H9 (cell line): Measurements from ENCODE around the gene MRGPRG. TPM values are rescaled to one million over a fixed set of nuclear protein-coding genes. Genes with fewer than 3 reads are reported as not detected.
A peak's percentile ranks its signal among the peaks of the same experiment; 100 is the strongest.

ENCODE experiments used
- DNase-seq: peaks from one replicate; pipeline ENCODE4 v3.0.0-alpha.2; 2017
- H2AFZ ChIP-seq: one replicate; pipeline ENCODE4 v1.6.1; 2013; ENCODE audit warnings: mild to moderate bottlenecking, low read length, control low read depth, moderate library complexity
- H2AK5ac ChIP-seq: 2 replicates; pipeline ENCODE4 v1.6.1; 2013; ENCODE audit warnings: low read length, control low read depth, mixed read lengths; ENCODE audit not compliant: insufficient read length
- H2BK120ac ChIP-seq: one replicate; pipeline ENCODE4 v1.6.1; 2013; ENCODE audit warnings: low read depth, mild to moderate bottlenecking, low read length, control low read depth, inconsistent platforms; ENCODE audit not compliant: poor library complexity, severe bottlenecking
- H2BK12ac ChIP-seq: 2 replicates; pipeline ENCODE4 v1.6.1; 2013; ENCODE audit warnings: low read length, control low read depth, mixed read lengths, low read depth; ENCODE audit not compliant: insufficient read length
- H2BK15ac ChIP-seq: 2 replicates; pipeline ENCODE4 v1.6.1; 2013; ENCODE audit warnings: low read depth, low read length, control low read depth
- H2BK20ac ChIP-seq: one replicate; pipeline ENCODE4 v1.6.1; 2013; ENCODE audit warnings: low read depth, mild to moderate bottlenecking, low read length, control low read depth, inconsistent platforms; ENCODE audit not compliant: poor library complexity, severe bottlenecking
- H2BK5ac ChIP-seq: 2 replicates; pipeline ENCODE4 v1.6.1; 2013; ENCODE audit warnings: low read length, control low read depth, mixed read lengths; ENCODE audit not compliant: insufficient read length
- H3K14ac ChIP-seq: 2 replicates; pipeline ENCODE4 v1.6.1; 2013; ENCODE audit warnings: low read length, control low read depth; ENCODE audit not compliant: insufficient read depth
- H3K18ac ChIP-seq: 2 replicates; pipeline ENCODE4 v1.6.1; 2013; ENCODE audit warnings: low read depth, mild to moderate bottlenecking, mixed read lengths, low read length, control low read depth; ENCODE audit not compliant: insufficient read length
- H3K23ac ChIP-seq: 2 replicates; pipeline ENCODE4 v1.6.1; 2013; ENCODE audit warnings: low read length, control low read depth, mixed read lengths, low read depth; ENCODE audit not compliant: insufficient read length
- H3K23me2 ChIP-seq: 2 replicates; pipeline ENCODE4 v1.6.1; 2013; ENCODE audit warnings: low read depth, mild to moderate bottlenecking, mixed read lengths, low read length, control low read depth; ENCODE audit not compliant: insufficient read length, poor library complexity, severe bottlenecking
- H3K27ac ChIP-seq: 2 replicates; pipeline ENCODE4 v1.5.1; 2013; ENCODE audit warnings: low read length, control low read depth, mixed read lengths, low read depth; ENCODE audit not compliant: insufficient read length
- H3K27me3 ChIP-seq: 2 replicates; pipeline ENCODE4 v1.6.1; 2013; ENCODE audit warnings: low read length, control low read depth, inconsistent platforms; ENCODE audit not compliant: insufficient read depth
- H3K4ac ChIP-seq: 2 replicates; pipeline ENCODE4 v1.6.1; 2013; ENCODE audit warnings: low read depth, mild to moderate bottlenecking, control low read depth, inconsistent platforms, low read length, moderate library complexity
- H3K4me1 ChIP-seq: 2 replicates; pipeline ENCODE4 v1.6.1; 2013; ENCODE audit warnings: low read length, control low read depth, inconsistent platforms; ENCODE audit not compliant: insufficient read depth
- H3K4me2 ChIP-seq: 2 replicates; pipeline ENCODE4 v1.6.1; 2013; ENCODE audit warnings: low read length, control low read depth, mixed read lengths; ENCODE audit not compliant: insufficient read length, insufficient read depth
- H3K56ac ChIP-seq: 2 replicates; pipeline ENCODE4 v1.6.1; 2013; ENCODE audit warnings: low read depth, mild to moderate bottlenecking, mixed read lengths, low read length, control low read depth; ENCODE audit not compliant: insufficient read length
- H3K79me1 ChIP-seq: 2 replicates; pipeline ENCODE4 v1.6.1; 2013; ENCODE audit warnings: low read depth, mild to moderate bottlenecking, moderate library complexity, low read length, control low read depth, inconsistent platforms; ENCODE audit not compliant: insufficient read depth, poor library complexity, severe bottlenecking
- H3K79me2 ChIP-seq: 2 replicates; pipeline ENCODE4 v1.6.1; 2013; ENCODE audit warnings: low read length, control low read depth, inconsistent platforms; ENCODE audit not compliant: insufficient read depth
- H3K9ac ChIP-seq: 2 replicates; pipeline ENCODE4 v1.6.1; 2013; ENCODE audit warnings: low read length, control low read depth, mixed read lengths; ENCODE audit not compliant: insufficient read length; ENCODE audit errors: extremely low read depth
- H3K9me3 ChIP-seq: one replicate; pipeline ENCODE4 v1.6.1; 2013; ENCODE audit warnings: low read depth, low read length, inconsistent platforms; ENCODE audit not compliant: control insufficient read depth
- H3T11ph ChIP-seq: one replicate; pipeline ENCODE4 v1.6.1; 2013; ENCODE audit warnings: mild to moderate bottlenecking, low read length, control low read depth, inconsistent platforms
- H4K20me1 ChIP-seq: one replicate; pipeline ENCODE4 v1.6.1; 2013; ENCODE audit not compliant: control insufficient read depth, insufficient read length, insufficient read depth
- H4K5ac ChIP-seq: 2 replicates; pipeline ENCODE4 v1.6.1; 2013; ENCODE audit warnings: low read depth, mild to moderate bottlenecking, mixed read lengths, low read length, control low read depth; ENCODE audit not compliant: insufficient read length
- H4K8ac ChIP-seq: replicated peaks from 2 replicates; pipeline ENCODE4 v1.6.1; 2013; ENCODE audit warnings: low read length, control low read depth, mixed read lengths, low read depth; ENCODE audit not compliant: insufficient read length
- H4K91ac ChIP-seq: 2 replicates; pipeline ENCODE4 v1.6.1; 2013; ENCODE audit warnings: low read depth, mild to moderate bottlenecking, moderate library complexity, mixed read lengths, low read length, control low read depth; ENCODE audit not compliant: insufficient read length
- H3K27ac Mint-ChIP-seq, 3 experiments: 2 replicates in 2 of 3; 3 replicates in 1 of 3; pipeline ENCODE4 v1.8.0; 2020 to 2021; ENCODE audit warnings: mixed read lengths in 3 of 3, mild to moderate bottlenecking in 1 of 3, moderate library complexity in 1 of 3
- H3K27me3 Mint-ChIP-seq: 2 replicates; pipeline ENCODE4 v1.8.0; 2021; ENCODE audit warnings: low read depth, mild to moderate bottlenecking, moderate library complexity, mixed read lengths
- H3K36me3 Mint-ChIP-seq, 3 experiments: 2 replicates in 2 of 3; 3 replicates in 1 of 3; pipeline ENCODE4 v1.8.0; 2020 to 2021; ENCODE audit warnings: low read depth in 3 of 3, mixed read lengths in 3 of 3; ENCODE audit not compliant: insufficient read depth in 1 of 3
- H3K4me1 Mint-ChIP-seq, 2 experiments: 2 replicates each; pipeline ENCODE4 v1.8.0; 2020; ENCODE audit warnings: mixed read lengths in 2 of 2
- H3K4me3 Mint-ChIP-seq, 2 experiments: 2 replicates in 1 of 2; 3 replicates in 1 of 2; pipeline ENCODE4 v1.8.0; 2020 to 2021; ENCODE audit warnings: mild to moderate bottlenecking in 2 of 2, mixed read lengths in 2 of 2, moderate library complexity in 1 of 2
- H3K9me3 Mint-ChIP-seq, 2 experiments: 2 replicates in 1 of 2; 3 replicates in 1 of 2; pipeline ENCODE4 v1.8.0; 2020; ENCODE audit warnings: mild to moderate bottlenecking in 2 of 2, mixed read lengths in 2 of 2, moderate library complexity in 1 of 2
- WGBS: extraction: QIAGEN DNeasy Blood & Tissue Kit; methylation state at CpG from one replicate; pipeline ENCODE4 v1.1.7; 2013; ENCODE audit warnings: missing lambda C conversion rate, low lambda C conversion rate, mixed read lengths; ENCODE audit not compliant: insufficient read length; ENCODE audit errors: extremely low coverage; 5-methylcytosine and 5-hydroxymethylcytosine counted together
- total RNA-seq: library from RNA; stranded (reverse); gene quantifications from 2 replicates; pipeline ENCODE4 v1.2.1, GENCODE V29; 2021
- TF ChIP-seq, protein P1 (sequence below): fragments of 200-600 bp; sonication (generic); conservative IDR thresholded peaks from 3 replicates; pipeline ENCODE4 v1.8.0; 2021; ENCODE audit warnings: antibody characterized with exemption, mild to moderate bottlenecking

Gene MRGPRG
- total RNA-seq, 1 experiment from 2014 or later = not detected

DNA sequence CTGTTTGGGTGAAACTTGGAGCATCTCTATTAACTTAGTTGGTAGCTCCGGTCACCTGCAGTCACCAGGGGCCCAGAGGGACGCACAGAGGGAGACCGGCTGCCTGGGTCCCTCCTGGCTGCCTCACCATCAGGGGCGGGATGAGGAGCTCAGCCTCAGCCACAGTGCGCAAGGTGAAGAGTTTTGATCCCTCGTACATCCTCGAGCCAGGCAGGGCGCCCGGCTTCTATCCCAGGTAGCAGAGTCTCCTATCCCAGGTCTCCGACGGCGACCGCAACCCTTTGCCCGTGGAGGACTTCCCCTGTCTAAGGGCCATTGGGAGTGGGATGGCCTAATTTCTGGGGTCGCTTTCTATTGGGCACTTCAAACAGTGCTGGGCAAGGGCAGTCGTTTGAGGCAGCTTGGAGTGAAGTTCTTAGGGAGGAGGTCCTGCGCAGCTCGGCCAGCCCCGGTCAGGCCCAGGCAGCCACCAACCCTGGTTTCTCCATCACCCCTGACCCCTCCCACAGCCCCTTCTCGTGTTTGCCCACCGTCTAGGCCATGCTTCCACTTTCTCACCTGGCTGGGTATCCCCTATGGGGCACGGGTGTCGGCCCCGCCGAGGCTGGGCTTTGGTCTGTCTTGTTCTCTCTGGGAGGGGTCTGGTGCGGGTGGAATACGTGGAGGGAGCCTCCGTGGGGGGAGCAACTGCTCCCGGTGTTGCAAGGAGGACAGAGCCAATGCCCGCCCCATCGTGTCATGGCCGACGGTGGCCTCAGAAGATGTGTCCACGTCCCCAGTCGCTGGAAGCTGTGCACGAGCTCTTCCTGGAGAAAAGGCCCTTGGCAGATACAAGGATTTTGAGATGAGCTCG lies 3.6 kb upstream of the MRGPRG start:
- no peaks in the 10 kb centered on the region for H3K4me1 ChIP-seq
- no peak overlapping the region; a peak in 1 of 7 replicates for H3K27ac Mint-ChIP-seq
- H3K9me3 Mint-ChIP-seq = no peaks in the 10 kb centered on the region
- no peaks in the 10 kb centered on the region for H3K36me3 Mint-ChIP-seq
- H4K5ac ChIP-seq = no peak overlapping the region
- no peak overlapping the region for H4K8ac ChIP-seq
- H3K18ac ChIP-seq = no peak overlapping the region
- no peaks in the 10 kb centered on the region for H3K23me2 ChIP-seq
- no peak overlapping the region for H3K4me3 Mint-ChIP-seq
- H3K23ac ChIP-seq = no peak overlapping the region
- H4K20me1 ChIP-seq = no peaks in the 10 kb centered on the region
- H2AFZ ChIP-seq = no peak overlapping the region
- H3K4ac ChIP-seq = no peak overlapping the region
- no peaks in the 10 kb centered on the region for H3K79me2 ChIP-seq
- no peak overlapping the region for H2BK15ac ChIP-seq
- no peaks in the 10 kb centered on the region for H3K27me3 ChIP-seq
- no peak overlapping the region for H3K56ac ChIP-seq
- H3K9me3 ChIP-seq = no peaks in the 10 kb centered on the region
- H4K91ac ChIP-seq = no peak overlapping the region
- H2BK20ac ChIP-seq = no peak overlapping the region
- DNase-seq = peak; percentile 26
- H3K27ac ChIP-seq = no peak overlapping the region
- no peak overlapping the region for H3K9ac ChIP-seq
- H2AK5ac ChIP-seq = no peak overlapping the region
- no CpG with 5 or more reads among the region's 37 CpGs for WGBS
- no peaks in the 10 kb centered on the region for H3K79me1 ChIP-seq
- peak overlapping the region; percentile 18; the same call in 1 of the 2 replicates for H3K14ac ChIP-seq
- H2BK5ac ChIP-seq = no peak overlapping the region
- no peak overlapping the region for H2BK12ac ChIP-seq
- peaks cover 14% of the 10 kb centered on the region for H3K27me3 Mint-ChIP-seq
- H3K4me1 Mint-ChIP-seq = peaks cover 19 to 34% of the 10 kb centered on the region in 2 experiments
- no peak overlapping the region for H3T11ph ChIP-seq
- no peak overlapping the region for H3K4me2 ChIP-seq
- no peak overlapping the region for H2BK120ac ChIP-seq
- TF ChIP-seq, protein P1, sequence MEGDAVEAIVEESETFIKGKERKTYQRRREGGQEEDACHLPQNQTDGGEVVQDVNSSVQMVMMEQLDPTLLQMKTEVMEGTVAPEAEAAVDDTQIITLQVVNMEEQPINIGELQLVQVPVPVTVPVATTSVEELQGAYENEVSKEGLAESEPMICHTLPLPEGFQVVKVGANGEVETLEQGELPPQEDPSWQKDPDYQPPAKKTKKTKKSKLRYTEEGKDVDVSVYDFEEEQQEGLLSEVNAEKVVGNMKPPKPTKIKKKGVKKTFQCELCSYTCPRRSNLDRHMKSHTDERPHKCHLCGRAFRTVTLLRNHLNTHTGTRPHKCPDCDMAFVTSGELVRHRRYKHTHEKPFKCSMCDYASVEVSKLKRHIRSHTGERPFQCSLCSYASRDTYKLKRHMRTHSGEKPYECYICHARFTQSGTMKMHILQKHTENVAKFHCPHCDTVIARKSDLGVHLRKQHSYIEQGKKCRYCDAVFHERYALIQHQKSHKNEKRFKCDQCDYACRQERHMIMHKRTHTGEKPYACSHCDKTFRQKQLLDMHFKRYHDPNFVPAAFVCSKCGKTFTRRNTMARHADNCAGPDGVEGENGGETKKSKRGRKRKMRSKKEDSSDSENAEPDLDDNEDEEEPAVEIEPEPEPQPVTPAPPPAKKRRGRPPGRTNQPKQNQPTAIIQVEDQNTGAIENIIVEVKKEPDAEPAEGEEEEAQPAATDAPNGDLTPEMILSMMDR = no peak
